Muscle of leg (tissue), 11 donors: ENCODE measurements around the gene CD4. TPM values are rescaled to one million over a fixed set of nuclear protein-coding genes. Genes with fewer than 3 reads are reported as not detected.

Experiments used
- DNase-seq: peaks from one replicate; pipeline ENCODE4 v3.0.0; 2013
- H3K27ac ChIP-seq: one replicate; pipeline ENCODE4 v1.5.1; 2013; ENCODE audit warnings: mild to moderate bottlenecking, low read length, control low read depth
- H3K27me3 ChIP-seq: one replicate; pipeline ENCODE4 v1.6.1; 2013; ENCODE audit warnings: low read length; ENCODE audit not compliant: control insufficient read depth, insufficient read depth
- H3K36me3 ChIP-seq: one replicate; pipeline ENCODE4 v1.6.1; 2013; ENCODE audit warnings: low read length; ENCODE audit not compliant: control insufficient read depth, insufficient read depth
- H3K4me1 ChIP-seq: one replicate; pipeline ENCODE4 v1.6.1; 2013; ENCODE audit warnings: low read length; ENCODE audit not compliant: control insufficient read depth, insufficient read depth
- H3K4me3 ChIP-seq: one replicate; pipeline ENCODE4 v1.5.1; 2013; ENCODE audit warnings: low read length, control low read depth
- H3K9me3 ChIP-seq: replicated peaks from 2 replicates; pipeline ENCODE4 v1.6.1; 2013; ENCODE audit warnings: low read depth, low read length; ENCODE audit not compliant: control insufficient read depth
- WGBS: methylation state at CpG from one replicate; pipeline ENCODE4 v1.1.5; 2013; ENCODE audit warnings: missing lambda C conversion rate; ENCODE audit not compliant: insufficient coverage; 5-methylcytosine and 5-hydroxymethylcytosine counted together
- polyA plus RNA-seq, 8 donors: library from polyadenylated mRNA; unstranded; fragments of 120-200 nt; gene quantifications; one replicate each; pipeline versions ENCODE4 v1.2.1 to v1.2.3, GENCODE V29; 2013; ENCODE audit warnings: inconsistent platforms in 1 of 8, low replicate concordance in 1 of 8; ENCODE audit not compliant: insufficient read length in 8 of 8, insufficient read depth in 1 of 8
- total RNA-seq: library from RNA; stranded (reverse); fragments of 120-200 nt; gene quantifications from one replicate; pipeline ENCODE4 v1.2.4, GENCODE V29; 2013

Gene CD4
- total and polyA plus RNA-seq, 9 donors: 3.1 to 9.7 (median 7.0) TPM

DNA sequence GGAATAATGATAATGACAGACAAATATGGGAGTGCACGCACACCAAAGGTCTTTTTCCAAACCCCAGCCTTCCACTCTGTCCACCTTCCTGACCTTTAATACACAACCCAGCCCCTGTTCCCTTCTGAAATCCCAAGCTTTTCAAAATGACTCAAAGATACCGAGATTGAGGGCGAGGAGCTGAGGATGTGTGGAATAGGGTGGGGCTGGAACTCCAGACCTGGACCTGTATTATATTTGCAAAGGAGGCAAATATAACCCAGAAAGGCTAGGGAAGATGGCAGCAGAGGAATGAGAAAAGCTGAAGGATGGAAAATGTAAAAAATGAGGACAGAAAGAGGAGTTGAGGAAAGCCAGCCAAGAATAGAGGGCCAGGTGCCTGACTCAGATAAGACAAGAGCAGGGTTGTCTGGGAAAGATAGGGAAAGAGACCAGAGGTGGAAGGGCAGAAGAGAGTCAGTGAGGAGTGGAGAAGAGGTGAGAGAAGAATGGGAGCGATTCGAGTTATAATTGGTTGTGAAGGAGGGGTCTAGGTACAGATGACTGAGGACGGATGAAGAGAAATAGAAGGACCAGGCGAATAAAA lies 24.2 kb upstream of the CD4 start:
- H3K4me1 ChIP-seq: peaks cover 51% of the 10 kb centered on the region
- H3K27me3 ChIP-seq: peaks cover 2% of the 10 kb centered on the region
- H3K36me3 ChIP-seq: peaks cover 16% of the 10 kb centered on the region
- DNase-seq: no peak
- no peaks in the 10 kb centered on the region for H3K9me3 ChIP-seq
- 32% methylated on average over 6 of the region's 7 CpGs for WGBS
- peak overlapping the region; percentile 99 for H3K27ac ChIP-seq
- peak overlapping the region; percentile 55 for H3K4me3 ChIP-seq

DNA sequence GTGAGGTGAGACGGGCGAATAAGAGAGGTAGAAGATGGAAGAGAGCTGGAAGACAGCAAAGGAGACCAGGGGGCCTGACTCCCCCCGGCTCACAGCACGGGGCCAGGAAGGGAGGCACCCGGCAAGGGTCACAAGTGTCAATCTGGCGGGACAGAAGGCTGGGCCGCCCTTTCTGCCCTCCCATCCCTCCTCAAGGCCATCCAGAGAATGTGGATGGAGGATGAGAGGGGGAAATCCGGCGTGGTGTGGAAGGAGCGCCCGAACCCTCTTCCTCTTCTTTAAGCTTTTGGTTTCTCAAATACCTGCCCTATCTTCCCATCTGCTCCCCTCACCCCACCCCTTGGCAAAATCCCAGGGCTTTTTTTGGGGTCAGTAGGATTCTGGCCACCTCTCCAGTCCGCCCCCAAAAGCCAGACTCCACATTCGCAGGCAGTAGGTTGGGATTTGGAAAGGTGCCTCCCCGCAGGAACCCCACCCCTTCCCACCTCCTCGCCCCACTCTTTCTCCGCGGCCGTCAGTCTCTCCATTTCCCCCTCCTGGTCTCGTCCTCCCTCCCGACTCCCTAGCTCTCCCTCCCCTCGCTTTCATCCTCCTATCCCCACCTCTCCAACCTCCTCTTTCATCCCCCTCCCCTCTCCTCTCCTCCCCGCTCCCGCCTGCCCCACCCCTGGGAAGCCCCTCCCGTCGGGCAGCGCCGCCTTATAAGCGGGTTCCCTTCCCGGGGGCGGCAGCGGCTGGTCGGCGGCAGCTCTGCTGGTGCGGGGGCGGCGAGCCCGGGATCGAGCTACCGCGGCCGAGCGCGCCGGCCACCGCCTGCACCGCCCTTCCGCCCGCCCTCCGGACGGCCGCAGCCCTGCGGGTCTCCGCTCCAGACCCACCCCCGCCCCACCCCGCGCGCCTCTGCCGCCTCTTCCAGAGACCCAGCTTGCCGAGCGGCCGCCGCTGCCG lies 23.4 kb upstream of the CD4 start, which contains the start of gene PTMS:
Gene PTMS (plus strand): TSS at position 730 of the 948 bp plus-strand sequence. CDS start 343 bp downstream, outside the sequence.
- 2% methylated on average over 49 of the region's 63 CpGs for WGBS
- peak within 1 kb of the TSS; percentile 99 for H3K27ac ChIP-seq
- peaks cover 24% of the 10 kb centered on the region for H3K36me3 ChIP-seq
- peaks cover 55% of the 10 kb centered on the region for H3K4me1 ChIP-seq
- peaks cover 2% of the 10 kb centered on the region for H3K27me3 ChIP-seq
- peak within 1 kb of the TSS; percentile 96 for H3K4me3 ChIP-seq
- DNase-seq: peak; percentile 97
- no peaks in the 10 kb centered on the region for H3K9me3 ChIP-seq

- Histone ChIP-seq H3K27me3 (peaks cover 2% of the 10 kb centered on the region), H3K27ac (peak overlapping the region; percentile 93), H3K9me3 (no peaks in the 10 kb centered on the region), H3K4me1 (peaks cover 56% of the 10 kb centered on the region), H3K36me3 (peaks cover 33% of the 10 kb centered on the region), H3K4me3 (peak overlapping the region; percentile 96)
- under 1% methylated on average over 88 of the region's 88 CpGs for WGBS
- DNase-seq: peak; percentile 92
Measured at GRCh38 chr12:6766651-6767349, 22.5 kb upstream of the CD4 start.

DNA sequence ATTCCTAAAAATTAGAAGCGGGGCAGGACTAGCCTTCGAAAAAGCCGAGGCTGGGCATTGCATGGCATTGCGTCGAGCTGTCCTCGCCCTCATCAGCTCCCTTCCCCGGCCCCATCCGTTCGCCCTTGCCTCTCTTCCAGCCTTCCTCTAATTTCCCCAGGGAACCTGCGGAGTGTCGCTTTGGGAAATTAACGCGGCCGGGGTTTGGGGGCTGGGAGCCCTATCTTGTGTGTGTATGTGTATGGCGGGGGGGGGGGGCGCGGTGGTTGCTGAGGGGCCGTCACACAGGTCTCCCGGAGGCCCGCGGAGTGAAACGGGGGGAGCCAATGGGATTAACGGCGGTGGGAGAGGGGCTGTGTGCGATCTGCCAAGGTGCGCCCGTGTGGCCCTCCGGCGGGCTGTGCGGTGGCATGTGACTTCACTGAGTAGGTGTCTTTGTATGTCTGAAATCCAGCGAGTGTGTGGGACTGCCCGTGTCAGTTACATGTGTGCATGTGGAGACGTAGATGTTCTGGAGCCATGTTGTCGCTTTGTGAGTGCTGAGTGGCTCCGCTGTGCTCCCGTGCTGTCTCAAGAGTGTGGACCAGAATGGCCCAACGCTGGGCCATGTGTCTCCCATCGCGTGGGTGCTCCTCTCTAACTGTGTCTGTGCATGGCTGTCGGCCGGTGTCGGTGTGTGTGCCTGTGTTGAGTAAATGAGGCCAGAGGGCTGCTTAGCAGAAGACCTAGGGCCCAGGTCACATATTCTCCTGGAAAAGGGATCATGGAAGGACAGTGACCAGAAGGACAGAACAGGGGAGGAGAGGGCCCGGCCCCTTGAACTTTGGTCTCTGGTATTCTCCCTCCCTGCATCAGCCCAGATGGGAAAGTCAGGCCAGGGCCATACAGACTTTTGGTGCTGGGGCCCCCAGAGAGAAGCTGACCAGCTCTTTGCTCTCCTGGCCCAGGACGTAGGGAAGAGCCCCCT lies 21.7 kb upstream of the CD4 start:
- 4% methylated on average over 29 of the region's 44 CpGs for WGBS
- peak overlapping the region; percentile 93 for H3K27ac ChIP-seq
- peak overlapping the region; percentile 96 for H3K4me3 ChIP-seq
- peaks cover 35% of the 10 kb centered on the region for H3K36me3 ChIP-seq
- peaks cover 59% of the 10 kb centered on the region for H3K4me1 ChIP-seq
- peaks cover 2% of the 10 kb centered on the region for H3K27me3 ChIP-seq
- no peaks in the 10 kb centered on the region for H3K9me3 ChIP-seq
- DNase-seq: peak; percentile 46

GRCh38 chr12:6768437-6768914 lies 20.9 kb upstream of the CD4 start:
- H3K27me3 ChIP-seq: peaks cover 7% of the 10 kb centered on the region
- WGBS: no CpG with 5 or more reads among the region's 6 CpGs
- DNase-seq: peak; percentile 50
- peak overlapping the region; percentile 93 for H3K27ac ChIP-seq
- peaks cover 57% of the 10 kb centered on the region for H3K4me1 ChIP-seq
- peaks cover 35% of the 10 kb centered on the region for H3K36me3 ChIP-seq
- peak overlapping the region; percentile 96 for H3K4me3 ChIP-seq
- no peaks in the 10 kb centered on the region for H3K9me3 ChIP-seq

- peak; percentile 72 for DNase-seq
- Histone ChIP-seq H3K4me1 (peaks cover 55% of the 10 kb centered on the region), H3K36me3 (peaks cover 35% of the 10 kb centered on the region), H3K9me3 (no peaks in the 10 kb centered on the region), H3K4me3 (peak overlapping the region; percentile 96), H3K27ac (peak overlapping the region; percentile 93), H3K27me3 (peaks cover 8% of the 10 kb centered on the region)
- WGBS: 28% methylated on average over 3 of the region's 6 CpGs
Measured at GRCh38 chr12:6768990-6769389, 20.3 kb upstream of the CD4 start.

DNA sequence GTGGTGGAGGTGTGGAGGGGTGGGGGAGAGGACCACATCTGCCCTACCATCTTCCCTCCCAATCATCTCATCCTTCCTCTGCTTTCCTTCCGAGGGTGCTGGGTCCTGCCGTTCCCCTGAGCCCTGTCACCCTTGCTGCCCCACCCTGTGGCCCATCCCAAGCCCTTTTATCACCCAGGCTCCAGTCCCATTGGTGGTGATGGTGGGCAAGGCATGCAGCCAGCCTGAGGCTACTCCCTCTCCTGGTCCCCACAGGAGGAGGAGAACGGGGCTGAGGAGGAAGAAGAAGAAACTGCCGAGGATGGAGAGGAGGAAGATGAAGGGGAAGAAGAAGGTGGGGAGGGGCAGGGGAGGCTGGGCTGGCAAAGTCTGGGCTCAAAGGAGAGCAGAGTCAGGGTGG lies 19.7 kb upstream of the CD4 start:
- Histone ChIP-seq H3K9me3 (no peaks in the 10 kb centered on the region), H3K36me3 (peaks cover 37% of the 10 kb centered on the region), H3K4me1 (peaks cover 50% of the 10 kb centered on the region), H3K4me3 (no peak overlapping the region), H3K27ac (no peak overlapping the region), H3K27me3 (peaks cover 15% of the 10 kb centered on the region)
- 20% methylated on average over 1 of the region's 4 CpGs for WGBS
- no peak for DNase-seq

DNA sequence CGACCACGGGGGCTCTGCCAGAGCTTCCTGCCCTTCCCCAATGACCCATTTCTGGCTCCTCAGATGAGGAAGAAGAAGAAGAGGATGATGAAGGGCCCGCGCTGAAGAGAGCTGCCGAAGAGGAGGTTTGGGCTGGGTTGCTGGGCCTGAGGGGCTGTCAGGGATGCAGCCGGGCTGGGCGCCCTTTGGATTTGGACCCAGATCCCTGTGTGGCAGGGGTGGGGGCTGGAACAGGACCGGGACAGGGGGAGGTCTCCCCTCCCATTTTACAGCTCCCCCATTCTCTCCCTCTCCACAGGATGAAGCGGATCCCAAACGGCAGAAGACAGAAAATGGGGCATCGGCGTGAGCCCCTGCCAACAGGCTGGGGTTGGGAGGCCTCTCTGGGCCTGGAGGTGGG lies 19.2 kb upstream of the CD4 start:
- peaks cover 38% of the 10 kb centered on the region for H3K36me3 ChIP-seq
- no CpG with 5 or more reads among the region's 12 CpGs for WGBS
- no peak overlapping the region for H3K4me3 ChIP-seq
- H3K27ac ChIP-seq: no peak overlapping the region
- H3K4me1 ChIP-seq: peaks cover 46% of the 10 kb centered on the region
- H3K9me3 ChIP-seq: no peaks in the 10 kb centered on the region
- H3K27me3 ChIP-seq: peaks cover 18% of the 10 kb centered on the region
- no peak for DNase-seq

DNA sequence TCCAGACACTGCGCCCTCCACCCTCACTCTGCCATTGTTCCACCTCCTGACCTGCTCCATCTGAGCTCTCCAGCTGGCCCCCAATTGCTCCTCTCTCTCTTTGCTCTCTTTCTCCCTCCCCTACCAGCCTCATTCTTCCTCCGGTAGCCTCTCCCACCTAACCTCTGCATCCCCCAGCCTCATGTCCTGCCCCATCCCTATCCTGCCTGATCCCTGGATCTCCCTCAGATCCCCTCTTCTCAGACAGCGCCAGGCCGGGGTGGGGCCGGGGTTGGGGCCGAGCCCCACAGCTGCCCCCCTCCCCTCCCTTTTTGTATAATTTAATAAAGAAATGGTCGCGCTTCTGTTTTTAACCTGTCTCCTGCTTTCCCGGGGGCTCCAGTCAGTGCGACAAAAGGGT lies 18.7 kb upstream of the CD4 start:
- Histone ChIP-seq H3K27me3 (peaks cover 20% of the 10 kb centered on the region), H3K27ac (no peak overlapping the region), H3K4me3 (no peak overlapping the region), H3K9me3 (no peaks in the 10 kb centered on the region), H3K4me1 (peaks cover 41% of the 10 kb centered on the region), H3K36me3 (peaks cover 42% of the 10 kb centered on the region)
- DNase-seq: no peak
- WGBS: 64% methylated on average over 2 of the region's 10 CpGs
